ENCODE results near the gene ITGA4.

The ITGA4 gene

GRCh38 chr2:181576431-181576830, 119.2 kb downstream of the ITGA4 start:
- DNase-seq, result no peak

GRCh38 chr2:181578829-181579228, 121.6 kb downstream of the ITGA4 start:
- no peak for DNase-seq

- no peak for DNase-seq
These were observed 124.3 kb downstream of the ITGA4 start for GRCh38 chr2:181581534-181581933.

GRCh38 chr2:181585732-181586131, 128.5 kb downstream of the ITGA4 start:
- DNase-seq, result no peak
